Endothelial cell of umbilical vein (primary cell): ENCODE results near the gene TRIM7. TPM values are rescaled to one million over a fixed set of nuclear protein-coding genes. Genes with fewer than 3 reads are reported as not detected.

Experiments
- BruUV-seq: library from RNA; stranded (reverse); fragments of 400-500 nt; replicated peaks from 2 replicates; lab custom pipeline; 2021; lab: Mats Ljungman, UMichigan
- CTCF ChIA-PET: fragments of 300-600, 350-600 bp; sonication (Branson Sonifier 250); formaldehyde crosslinking; loops from one replicate; lab custom pipeline; 2021; ENCODE audit warnings: antibody characterized with exemption, inconsistent platforms; lab: Charles Lee
- POLR2A ChIA-PET: fragments of 300-600, 350-600 bp; sonication (Branson Sonifier 250); formaldehyde crosslinking; loops from one replicate; lab custom pipeline; 2021; ENCODE audit warnings: antibody characterized with exemption, inconsistent platforms; lab: Charles Lee
- DNase-seq: peaks from one replicate; pipeline ENCODE4 v3.0.0-alpha.2; 2011; ENCODE audit warnings: low read depth, low spot score
- FAIRE-seq: peaks from 2 replicates; lab custom pipeline; 2011; peaks lifted over from hg19 to GRCh38; lab: Jason Lieb, UNC
- H2AFZ ChIP-seq: 2 replicates; pipeline ENCODE4 v1.6.0; 2012; ENCODE audit warnings: low read depth, low read length, control low read depth, inconsistent platforms
- H3K27ac ChIP-seq: 2 replicates; pipeline ENCODE4 v1.5.1; 2011; ENCODE audit warnings: low read depth, mild to moderate bottlenecking, control low read depth, low read length, moderate library complexity; ENCODE audit not compliant: insufficient read depth
- H3K27me3 ChIP-seq, 2 experiments: 2 replicates each; pipeline versions ENCODE4 v1.6.0 to v1.6.1; 2011; ENCODE audit warnings: low read length in 2 of 2, mixed read lengths in 1 of 2; ENCODE audit not compliant: control insufficient read depth in 2 of 2, insufficient read depth in 2 of 2
- H3K36me3 ChIP-seq, 2 experiments: 2 replicates in 1 of 2; 3 replicates in 1 of 2; pipeline ENCODE4 v1.5.1; 2011; ENCODE audit warnings: low read length in 2 of 2, mild to moderate bottlenecking in 1 of 2, moderate library complexity in 1 of 2; ENCODE audit not compliant: control insufficient read depth in 2 of 2, insufficient read depth in 2 of 2; ENCODE audit errors: extremely low read depth in 1 of 2
- H3K4me1 ChIP-seq: 3 replicates; pipeline ENCODE4 v1.5.1; 2011; ENCODE audit warnings: mild to moderate bottlenecking, low read length; ENCODE audit not compliant: control insufficient read depth, insufficient read depth; ENCODE audit errors: extremely low read depth
- H3K4me2 ChIP-seq: 2 replicates; pipeline ENCODE4 v1.6.1; 2011; ENCODE audit warnings: low read length, control low read depth, mixed read lengths; ENCODE audit not compliant: insufficient read depth
- H3K4me3 ChIP-seq, 3 experiments: fragments of 200-600 bp in 1 of 3; sonication (generic), shearing (Covaris generic) in 1 of 3; replicated peaks in 1 of 3; 2 replicates each; pipeline ENCODE4 v1.5.1; 2011 to 2016; ENCODE audit warnings: control low read depth in 3 of 3, low read length in 3 of 3, mild to moderate bottlenecking in 2 of 3, inconsistent platforms in 1 of 3, low read depth in 1 of 3, moderate library complexity in 1 of 3; ENCODE audit not compliant: insufficient read depth in 1 of 3
- H3K79me2 ChIP-seq: 2 replicates; pipeline ENCODE4 v1.6.0; 2012; ENCODE audit warnings: low read length, inconsistent platforms; ENCODE audit not compliant: control insufficient read depth, insufficient read depth
- H3K9ac ChIP-seq: replicated peaks from 2 replicates; pipeline ENCODE3; 2011; ENCODE audit warnings: low read length, control low read depth; ENCODE audit not compliant: insufficient read depth; ENCODE audit errors: extremely low read depth
- H3K9me1 ChIP-seq: replicated peaks from 3 replicates; pipeline ENCODE4 v1.6.0; 2011; ENCODE audit warnings: mild to moderate bottlenecking, low read length; ENCODE audit not compliant: control insufficient read depth, insufficient read depth; ENCODE audit errors: extremely low read depth
- H3K9me3 ChIP-seq: replicated peaks from 2 replicates; pipeline ENCODE4 v1.5.1; 2012; ENCODE audit warnings: low read length, inconsistent platforms; ENCODE audit not compliant: control insufficient read depth, insufficient read depth
- H4K20me1 ChIP-seq: replicated peaks from 2 replicates; pipeline ENCODE3; 2011; ENCODE audit warnings: mild to moderate bottlenecking, low read length; ENCODE audit not compliant: control insufficient read depth, insufficient read depth; ENCODE audit errors: extremely low read depth
- EZH2 ChIP-seq: IDR thresholded peaks from 2 replicates; pipeline ENCODE4 v1.6.1; 2012; ENCODE audit warnings: borderline replicate concordance, low read depth, mild to moderate bottlenecking, moderate library complexity, low read length, inconsistent platforms; ENCODE audit not compliant: severe bottlenecking
- FOS ChIP-seq: IDR thresholded peaks from 2 replicates; pipeline ENCODE4 v1.6.1; 2011; ENCODE audit warnings: mild to moderate bottlenecking, low read length, moderate library complexity, borderline replicate concordance; ENCODE audit not compliant: insufficient read depth
- GATA2 ChIP-seq: IDR thresholded peaks from 2 replicates; pipeline ENCODE4 v1.7.0; 2011; ENCODE audit warnings: low read depth, mild to moderate bottlenecking, moderate library complexity, mixed read lengths, low read length; ENCODE audit not compliant: insufficient read length, insufficient read depth
- JUN ChIP-seq: IDR thresholded peaks from 2 replicates; pipeline ENCODE4 v1.6.1; 2011; ENCODE audit warnings: borderline replicate concordance, low read depth; ENCODE audit not compliant: insufficient read length, insufficient read depth
- MAX ChIP-seq: IDR thresholded peaks from 2 replicates; pipeline ENCODE4 v1.6.1; 2011; ENCODE audit not compliant: insufficient read depth, insufficient read length
- POLR2AphosphoS5 ChIP-seq: IDR thresholded peaks from 2 replicates; pipeline ENCODE4 v1.6.1; 2012; ENCODE audit warnings: low read depth, mild to moderate bottlenecking, control low read depth, low read length, moderate library complexity; ENCODE audit not compliant: insufficient read depth
- dilution Hi-C: fragments of 300-500 bp; cut with MboI; formaldehyde crosslinking; loops from one replicate; pipeline ENCODE4 v1.15.0; 2019; ENCODE audit warnings: low sequenced_read_pairs; ENCODE audit not compliant: extremely low pct_ligation_motif_present
- intact Hi-C: fragments of 100-400 bp; cut with micrococcal nuclease; formaldehyde crosslinking; loops from one replicate; pipeline ENCODE4 v1.10.0; 2022
- polyA plus RNA-seq, 4 experiments: library from polyadenylated mRNA; depleted of rRNA in 3 of 4; stranded (reverse) in 3 of 4; unstranded in 1 of 4; fragments of >200 nt; gene quantifications; 2 replicates each; pipeline versions ENCODE4 v1.2.1 to v1.2.3, GENCODE V29; 2011 to 2012; ENCODE audit warnings: missing spikeins in 1 of 4
- total RNA-seq: library from RNA; stranded (reverse); gene quantifications from 2 replicates; pipeline ENCODE4 v1.2.3, GENCODE V29; 2021
- TF ChIP-seq, protein P1 (sequence below), 2 donors: IDR thresholded peaks; 1 replicate in 1 of 2; 2 replicates in 1 of 2; pipeline ENCODE4 v1.5.1; 2011; ENCODE audit warnings: low read length in 2 of 2, mild to moderate bottlenecking in 2 of 2, moderate library complexity in 2 of 2, control low read depth in 1 of 2, inconsistent platforms in 1 of 2, low read depth in 1 of 2; ENCODE audit not compliant: insufficient read depth in 1 of 2; ENCODE audit errors: extremely low read depth in 1 of 2

Gene TRIM7
- total and polyA plus RNA-seq, 2 donors (not counting 3 experiments of a cell fraction or from before 2014, with no cell fraction given) = 2.7 to 3.4 TPM

GRCh38 chr5:181217803-181218062 lies 12.7 kb upstream of the TRIM7 start:
- dilution Hi-C loops = no loop called here
- intact Hi-C loops = loop anchor here (1.0 kb wide), 2 partner anchors 10 to 26 kb away; no protein-coding TSS in a partner anchor

GRCh38 chr5:181217111-181217802 lies 12.3 kb upstream of the TRIM7 start:
- Histone ChIP-seq H3K36me3 (no peaks in the 10 kb centered on the region), H3K4me3 (peak overlapping the region; percentile 2 to 9 (median 7)), H3K27ac (no peak overlapping the region), H3K9me1 (no peaks in the 10 kb centered on the region), H3K4me1 (peaks cover 10% of the 10 kb centered on the region), H3K79me2 (no peaks in the 10 kb centered on the region), H2AFZ (peak overlapping the region; percentile 26), H4K20me1 (no peaks in the 10 kb centered on the region), H3K9me3 (no peaks in the 10 kb centered on the region), H3K27me3 (peaks cover 0 to 4% of the 10 kb centered on the region in 2 experiments), H3K9ac (no peak overlapping the region), H3K4me2 (peak overlapping the region; percentile 77)
- no TSS peak for BruUV-seq
- no peak for FAIRE-seq
- POLR2A ChIA-PET = no interaction called here
- CTCF ChIA-PET = interaction anchor here (1.0 to 1.8 kb wide), 2 partner anchors 10 to 29 kb away, joined by 3 to 8 read pairs; no protein-coding TSS in a partner anchor
- peak; percentile 47 for DNase-seq
- peak; percentile 23 for TF ChIP-seq EZH2
- peak; percentile 24 for TF ChIP-seq MAX
- no peak for TF ChIP-seq JUN
- TF ChIP-seq, protein P1, sequence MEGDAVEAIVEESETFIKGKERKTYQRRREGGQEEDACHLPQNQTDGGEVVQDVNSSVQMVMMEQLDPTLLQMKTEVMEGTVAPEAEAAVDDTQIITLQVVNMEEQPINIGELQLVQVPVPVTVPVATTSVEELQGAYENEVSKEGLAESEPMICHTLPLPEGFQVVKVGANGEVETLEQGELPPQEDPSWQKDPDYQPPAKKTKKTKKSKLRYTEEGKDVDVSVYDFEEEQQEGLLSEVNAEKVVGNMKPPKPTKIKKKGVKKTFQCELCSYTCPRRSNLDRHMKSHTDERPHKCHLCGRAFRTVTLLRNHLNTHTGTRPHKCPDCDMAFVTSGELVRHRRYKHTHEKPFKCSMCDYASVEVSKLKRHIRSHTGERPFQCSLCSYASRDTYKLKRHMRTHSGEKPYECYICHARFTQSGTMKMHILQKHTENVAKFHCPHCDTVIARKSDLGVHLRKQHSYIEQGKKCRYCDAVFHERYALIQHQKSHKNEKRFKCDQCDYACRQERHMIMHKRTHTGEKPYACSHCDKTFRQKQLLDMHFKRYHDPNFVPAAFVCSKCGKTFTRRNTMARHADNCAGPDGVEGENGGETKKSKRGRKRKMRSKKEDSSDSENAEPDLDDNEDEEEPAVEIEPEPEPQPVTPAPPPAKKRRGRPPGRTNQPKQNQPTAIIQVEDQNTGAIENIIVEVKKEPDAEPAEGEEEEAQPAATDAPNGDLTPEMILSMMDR (IDR thresholded peaks at IDR 0.05; ENCODE audit: extremely low read depth in 1 of 2, insufficient read depth in 1 of 2, low read depth in 1 of 2, low read length in 2 of 2) = peak; percentile 3 to 4
- TF ChIP-seq GATA2 = no peak
- TF ChIP-seq FOS = no peak
- no peak for TF ChIP-seq POLR2AphosphoS5
- dilution Hi-C loops = no loop called here
- intact Hi-C loops = no loop called here

More at GRCh38 chr5:181217803-181218062, 12.7 kb upstream of the TRIM7 start:
- no peaks in the 10 kb centered on the region for H3K79me2 ChIP-seq
- DNase-seq (no peak), FAIRE-seq (no peak)
- H3K36me3 ChIP-seq = no peaks in the 10 kb centered on the region
- no TSS peak for BruUV-seq
- peaks cover 14% of the 10 kb centered on the region for H3K4me1 ChIP-seq
- H3K27ac ChIP-seq = no peak overlapping the region
- peak overlapping the region; percentile 77 for H3K4me2 ChIP-seq
- peak overlapping the region in 2 of 3 experiments; percentile 7 to 9 for H3K4me3 ChIP-seq
- no peaks in the 10 kb centered on the region for H4K20me1 ChIP-seq
- no peaks in the 10 kb centered on the region for H3K9me1 ChIP-seq
- no peak overlapping the region for H3K9ac ChIP-seq
- no peak for TF ChIP-seq EZH2
- TF ChIP-seq, protein P1 (IDR thresholded peaks at IDR 0.05; ENCODE audit: extremely low read depth in 1 of 2, insufficient read depth in 1 of 2, low read depth in 1 of 2, low read length in 2 of 2) = peak in 1 of 2 donors; percentile 1
- H3K27me3 ChIP-seq = peaks cover 0 to 4% of the 10 kb centered on the region in 2 experiments
- ChIA-PET POLR2A (no interaction called here), CTCF (interaction anchor here (1.8 kb wide), 1 partner anchor 10 kb away, joined by 8 read pairs; no protein-coding TSS in a partner anchor)
- H3K9me3 ChIP-seq = no peaks in the 10 kb centered on the region
- peak overlapping the region; percentile 26 for H2AFZ ChIP-seq
